GM23338 (cell line): ENCODE results near the gene CLSTN1. TPM values are rescaled to one million over a fixed set of nuclear protein-coding genes. Genes with fewer than 3 reads are reported as not detected.

ENCODE experiments used
- ATAC-seq: fragments of 200-7000 bp; cut with Tn5 transposase; 3 replicates; pipeline ENCODE4 v1.9.1; 2020
- DNase-seq: peaks from one replicate; pipeline ENCODE4 v3.0.0-alpha.2; 2015; ENCODE audit warnings: low spot score
- H2AFZ ChIP-seq: fragments of 200-600 bp; sonication (generic); 2 replicates; pipeline ENCODE4 v1.8.0; 2016; ENCODE audit warnings: antibody characterized with exemption, mild to moderate bottlenecking, moderate library complexity
- H3F3A ChIP-seq: fragments of 200-600 bp; sonication (generic); replicated peaks from 2 replicates; pipeline ENCODE4 v1.8.0; 2017; ENCODE audit warnings: antibody characterized with exemption, mixed run types, low read depth
- H3K27ac ChIP-seq: fragments of 200-600 bp; sonication (generic); 2 replicates; pipeline ENCODE4 v1.6.1; 2016; ENCODE audit warnings: low read depth
- H3K27me3 ChIP-seq: fragments of 200-600 bp; sonication (generic); 2 replicates; pipeline ENCODE4 v1.8.0; 2016; ENCODE audit warnings: mild to moderate bottlenecking, mixed run types, moderate library complexity; ENCODE audit not compliant: insufficient read depth
- H3K36me3 ChIP-seq: fragments of 200-600 bp; sonication (generic); 2 replicates; pipeline ENCODE4 v1.8.0; 2016; ENCODE audit warnings: mild to moderate bottlenecking; ENCODE audit not compliant: insufficient read depth
- H3K4me1 ChIP-seq: fragments of 200-600 bp; sonication (generic); 2 replicates; pipeline ENCODE4 v1.8.0; 2016; ENCODE audit warnings: mild to moderate bottlenecking, moderate library complexity; ENCODE audit not compliant: insufficient read depth
- H3K4me2 ChIP-seq: fragments of 200-600 bp; sonication (generic); 2 replicates; pipeline ENCODE4 v1.7.1; 2017; ENCODE audit warnings: mixed run types
- H3K4me3 ChIP-seq: fragments of 200-600 bp; sonication (generic); 2 replicates; pipeline ENCODE4 v1.6.1; 2016; ENCODE audit warnings: mixed run types
- H3K79me2 ChIP-seq: fragments of 200-600 bp; sonication (generic); replicated peaks from 2 replicates; pipeline ENCODE4 v1.8.0; 2017; ENCODE audit warnings: mild to moderate bottlenecking; ENCODE audit not compliant: insufficient read depth
- H3K9me2 ChIP-seq: fragments of 200-600 bp; sonication (generic); 2 replicates; pipeline ENCODE4 v1.8.0; 2017; ENCODE audit not compliant: insufficient read depth
- H4K20me1 ChIP-seq: fragments of 200-600 bp; sonication (generic); replicated peaks from 2 replicates; pipeline ENCODE4 v1.8.0; 2017; ENCODE audit warnings: mild to moderate bottlenecking; ENCODE audit not compliant: insufficient read depth
- H3K27ac Mint-ChIP-seq: 2 replicates; pipeline ENCODE4 v1.8.0; 2020; ENCODE audit warnings: inconsistent platforms, mild to moderate bottlenecking, moderate library complexity, mixed read lengths
- H3K27me3 Mint-ChIP-seq: 3 replicates; pipeline ENCODE4 v1.8.0; 2022; ENCODE audit warnings: low read depth, mild to moderate bottlenecking, moderate library complexity, mixed read lengths, inconsistent platforms; ENCODE audit not compliant: insufficient read depth, poor library complexity
- H3K36me3 Mint-ChIP-seq: 3 replicates; pipeline ENCODE4 v1.8.0; 2021; ENCODE audit warnings: low read depth, mild to moderate bottlenecking, inconsistent platforms, moderate library complexity, mixed read lengths
- H3K4me1 Mint-ChIP-seq: 3 replicates; pipeline ENCODE4 v1.8.0; 2020; ENCODE audit warnings: mild to moderate bottlenecking, inconsistent platforms, mixed read lengths
- H3K4me3 Mint-ChIP-seq: 3 replicates; pipeline ENCODE4 v1.8.0; 2021; ENCODE audit warnings: moderate library complexity, mild to moderate bottlenecking, inconsistent platforms, mixed read lengths
- H3K9me3 Mint-ChIP-seq: 3 replicates; pipeline ENCODE4 v1.8.0; 2020; ENCODE audit warnings: moderate library complexity, mild to moderate bottlenecking, inconsistent platforms, mixed read lengths
- CREB1 ChIP-seq: fragments of 250-450 bp; sonication (Bioruptor Pico); IDR thresholded peaks from 2 replicates; pipeline ENCODE4 v1.5.0; 2020; ENCODE audit warnings: low read depth, mild to moderate bottlenecking, moderate library complexity
- ETS1 ChIP-seq: IDR thresholded peaks from 2 replicates; pipeline ENCODE4 v1.6.1; 2016; ENCODE audit warnings: antibody characterized with exemption
- EZH2phosphoT487 ChIP-seq: fragments of 200-600 bp; sonication (generic); IDR thresholded peaks from one replicate; pipeline ENCODE4 v1.8.1; 2018; ENCODE audit warnings: antibody characterized with exemption; ENCODE audit not compliant: unreplicated experiment
- JUNB ChIP-seq: IDR thresholded peaks from one replicate; pipeline ENCODE4 v1.6.1; 2016; ENCODE audit warnings: antibody characterized with exemption; ENCODE audit not compliant: unreplicated experiment
- NANOG ChIP-seq: IDR thresholded peaks from 2 replicates; pipeline ENCODE4 v1.6.1; 2016; ENCODE audit warnings: antibody characterized with exemption, borderline replicate concordance
- REST ChIP-seq: IDR thresholded peaks from one replicate; pipeline ENCODE4 v1.6.1; 2018; ENCODE audit warnings: antibody characterized with exemption; ENCODE audit not compliant: unreplicated experiment
- STAT1 ChIP-seq: IDR thresholded peaks from one replicate; pipeline ENCODE4 v1.6.1; 2016; ENCODE audit warnings: antibody characterized with exemption; ENCODE audit not compliant: unreplicated experiment
- ZNF114 ChIP-seq: fragments of 250-450 bp; sonication (Bioruptor Pico); IDR thresholded peaks from 2 replicates; pipeline ENCODE4 v1.5.0; 2020; ENCODE audit warnings: mild to moderate bottlenecking, moderate library complexity
- ZNF331 ChIP-seq: fragments of 250-450 bp; sonication (Bioruptor Pico); IDR thresholded peaks from 2 replicates; pipeline ENCODE4 v1.5.0; 2020; ENCODE audit warnings: low read depth, mild to moderate bottlenecking, moderate library complexity
- polyA plus RNA-seq: library from polyadenylated mRNA; unstranded; fragments of >200 nt; fragmentation: Nextera tagmentation; extraction: Ambion mirVana; gene quantifications from 2 replicates; pipeline ENCODE4 v1.2.1, GENCODE V29; 2016
- total RNA-seq: library from RNA; depleted of rRNA; stranded (reverse); fragments of >200 nt; shearing (Covaris generic); gene quantifications from 2 replicates; pipeline ENCODE4 v1.2.3, GENCODE V29; 2014

CLSTN1 gene
- total and polyA plus RNA-seq, 2 experiments from 2014 or later = 38.5 to 66.2 TPM

- Histone ChIP-seq H3K4me2 (no peak overlapping the region), H3F3A (0 out of 2 replicates have a peak, but pooled peaks cover 2% of the 10 kb centered on the region), H3K4me3 (no peak overlapping the region), H3K27me3 (no peaks in the 10 kb centered on the region), H4K20me1 (no peaks in the 10 kb centered on the region), H3K36me3 (no peaks in the 10 kb centered on the region), H3K79me2 (no peaks in the 10 kb centered on the region), H3K4me1 (peaks cover 7% of the 10 kb centered on the region; the same call in 1 of the 2 replicates), H3K27ac (no peak overlapping the region), H2AFZ (no peak overlapping the region), H3K9me2 (no peaks in the 10 kb centered on the region)
- Mint-ChIP-seq H3K4me3 (no peak overlapping the region), H3K27me3 (peaks cover 3% of the 10 kb centered on the region), H3K27ac (no peak overlapping the region), H3K36me3 (peaks cover 28% of the 10 kb centered on the region), H3K9me3 (peaks cover 6% of the 10 kb centered on the region; the same call in 2 of the 3 replicates), H3K4me1 (peaks cover 17% of the 10 kb centered on the region)
- DNase-seq = no peak
- ATAC-seq = no peak
- TF ChIP-seq EZH2phosphoT487 = no peak
Measured at GRCh38 chr1:9858293-9859035, 34.7 kb upstream of the CLSTN1 start.

DNA sequence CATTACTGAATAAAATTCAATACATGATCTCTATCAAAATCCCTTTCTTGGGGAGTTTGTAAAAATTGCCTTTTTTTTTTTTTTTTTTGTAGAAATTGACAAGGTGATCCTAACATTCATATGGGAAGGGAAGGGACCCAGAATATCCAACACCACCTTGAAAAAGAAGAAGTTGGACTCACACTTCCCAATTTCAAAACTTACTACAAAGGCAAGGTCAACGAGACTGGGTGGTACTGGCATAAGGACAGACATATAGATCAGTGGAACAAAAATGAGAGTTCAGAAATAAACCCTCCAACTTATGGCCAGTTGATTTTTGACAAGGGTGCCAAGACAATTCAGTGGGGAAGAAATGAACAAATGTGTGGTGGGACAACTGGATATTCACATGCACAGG, 31.4 kb upstream of the CLSTN1 start:
- Mint-ChIP-seq H3K27me3 (peaks cover 4% of the 10 kb centered on the region), H3K9me3 (peaks cover 7% of the 10 kb centered on the region; the same call in 2 of the 3 replicates), H3K4me1 (peaks cover 35% of the 10 kb centered on the region), H3K27ac (no peak overlapping the region), H3K36me3 (peaks cover 29% of the 10 kb centered on the region), H3K4me3 (no peak overlapping the region)
- no peaks in the 10 kb centered on the region for H3K27me3 ChIP-seq
- H3K4me3 ChIP-seq = no peak overlapping the region
- no peak overlapping the region for H3K27ac ChIP-seq
- H4K20me1 ChIP-seq = no peaks in the 10 kb centered on the region
- TF ChIP-seq NANOG (no peak), ETS1 (no peak), ZNF114 (CRISPR knock-in tag) (no peak), STAT1 (no peak), REST (no peak), ZNF331 (no peak), EZH2phosphoT487 (no peak), JUNB (no peak), CREB1 (CRISPR knock-in tag) (no peak)
- H3K79me2 ChIP-seq = no peaks in the 10 kb centered on the region
- DNase-seq (no peak), ATAC-seq (no peak)
- H3K9me2 ChIP-seq = no peaks in the 10 kb centered on the region
- H3K4me2 ChIP-seq = no peak overlapping the region
- H2AFZ ChIP-seq = no peak overlapping the region
- peaks cover 7% of the 10 kb centered on the region; the same call in 1 of the 2 replicates for H3K4me1 ChIP-seq
- H3F3A ChIP-seq = 0 out of 2 replicates have a peak, but pooled peaks cover 2% of the 10 kb centered on the region
- no peaks in the 10 kb centered on the region for H3K36me3 ChIP-seq
